H9 (cell line): Measurements from ENCODE around the gene NXPH3. TPM values are rescaled to one million over a fixed set of nuclear protein-coding genes. Genes with fewer than 3 reads are reported as not detected.

Experiments
- DNase-seq: peaks from one replicate; pipeline ENCODE4 v3.0.0-alpha.2; 2017
- H2AFZ ChIP-seq: one replicate; pipeline ENCODE4 v1.6.1; 2013; ENCODE audit warnings: mild to moderate bottlenecking, low read length, control low read depth, moderate library complexity
- H2AK5ac ChIP-seq: 2 replicates; pipeline ENCODE4 v1.6.1; 2013; ENCODE audit warnings: low read length, control low read depth, mixed read lengths; ENCODE audit not compliant: insufficient read length
- H2BK120ac ChIP-seq: one replicate; pipeline ENCODE4 v1.6.1; 2013; ENCODE audit warnings: low read depth, mild to moderate bottlenecking, low read length, control low read depth, inconsistent platforms; ENCODE audit not compliant: poor library complexity, severe bottlenecking
- H2BK12ac ChIP-seq: 2 replicates; pipeline ENCODE4 v1.6.1; 2013; ENCODE audit warnings: low read length, control low read depth, mixed read lengths, low read depth; ENCODE audit not compliant: insufficient read length
- H2BK15ac ChIP-seq: 2 replicates; pipeline ENCODE4 v1.6.1; 2013; ENCODE audit warnings: low read depth, low read length, control low read depth
- H2BK20ac ChIP-seq: one replicate; pipeline ENCODE4 v1.6.1; 2013; ENCODE audit warnings: low read depth, mild to moderate bottlenecking, low read length, control low read depth, inconsistent platforms; ENCODE audit not compliant: poor library complexity, severe bottlenecking
- H2BK5ac ChIP-seq: 2 replicates; pipeline ENCODE4 v1.6.1; 2013; ENCODE audit warnings: low read length, control low read depth, mixed read lengths; ENCODE audit not compliant: insufficient read length
- H3K14ac ChIP-seq: 2 replicates; pipeline ENCODE4 v1.6.1; 2013; ENCODE audit warnings: low read length, control low read depth; ENCODE audit not compliant: insufficient read depth
- H3K18ac ChIP-seq: 2 replicates; pipeline ENCODE4 v1.6.1; 2013; ENCODE audit warnings: low read depth, mild to moderate bottlenecking, mixed read lengths, low read length, control low read depth; ENCODE audit not compliant: insufficient read length
- H3K23ac ChIP-seq: 2 replicates; pipeline ENCODE4 v1.6.1; 2013; ENCODE audit warnings: low read length, control low read depth, mixed read lengths, low read depth; ENCODE audit not compliant: insufficient read length
- H3K23me2 ChIP-seq: 2 replicates; pipeline ENCODE4 v1.6.1; 2013; ENCODE audit warnings: low read depth, mild to moderate bottlenecking, mixed read lengths, low read length, control low read depth; ENCODE audit not compliant: insufficient read length, poor library complexity, severe bottlenecking
- H3K27ac ChIP-seq: 2 replicates; pipeline ENCODE4 v1.5.1; 2013; ENCODE audit warnings: low read length, control low read depth, mixed read lengths, low read depth; ENCODE audit not compliant: insufficient read length
- H3K27me3 ChIP-seq: 2 replicates; pipeline ENCODE4 v1.6.1; 2013; ENCODE audit warnings: low read length, control low read depth, inconsistent platforms; ENCODE audit not compliant: insufficient read depth
- H3K4ac ChIP-seq: 2 replicates; pipeline ENCODE4 v1.6.1; 2013; ENCODE audit warnings: low read depth, mild to moderate bottlenecking, control low read depth, inconsistent platforms, low read length, moderate library complexity
- H3K4me1 ChIP-seq: 2 replicates; pipeline ENCODE4 v1.6.1; 2013; ENCODE audit warnings: low read length, control low read depth, inconsistent platforms; ENCODE audit not compliant: insufficient read depth
- H3K4me2 ChIP-seq: 2 replicates; pipeline ENCODE4 v1.6.1; 2013; ENCODE audit warnings: low read length, control low read depth, mixed read lengths; ENCODE audit not compliant: insufficient read length, insufficient read depth
- H3K56ac ChIP-seq: 2 replicates; pipeline ENCODE4 v1.6.1; 2013; ENCODE audit warnings: low read depth, mild to moderate bottlenecking, mixed read lengths, low read length, control low read depth; ENCODE audit not compliant: insufficient read length
- H3K79me1 ChIP-seq: 2 replicates; pipeline ENCODE4 v1.6.1; 2013; ENCODE audit warnings: low read depth, mild to moderate bottlenecking, moderate library complexity, low read length, control low read depth, inconsistent platforms; ENCODE audit not compliant: insufficient read depth, poor library complexity, severe bottlenecking
- H3K79me2 ChIP-seq: 2 replicates; pipeline ENCODE4 v1.6.1; 2013; ENCODE audit warnings: low read length, control low read depth, inconsistent platforms; ENCODE audit not compliant: insufficient read depth
- H3K9ac ChIP-seq: 2 replicates; pipeline ENCODE4 v1.6.1; 2013; ENCODE audit warnings: low read length, control low read depth, mixed read lengths; ENCODE audit not compliant: insufficient read length; ENCODE audit errors: extremely low read depth
- H3K9me3 ChIP-seq: one replicate; pipeline ENCODE4 v1.6.1; 2013; ENCODE audit warnings: low read depth, low read length, inconsistent platforms; ENCODE audit not compliant: control insufficient read depth
- H3T11ph ChIP-seq: one replicate; pipeline ENCODE4 v1.6.1; 2013; ENCODE audit warnings: mild to moderate bottlenecking, low read length, control low read depth, inconsistent platforms
- H4K20me1 ChIP-seq: one replicate; pipeline ENCODE4 v1.6.1; 2013; ENCODE audit not compliant: control insufficient read depth, insufficient read length, insufficient read depth
- H4K5ac ChIP-seq: 2 replicates; pipeline ENCODE4 v1.6.1; 2013; ENCODE audit warnings: low read depth, mild to moderate bottlenecking, mixed read lengths, low read length, control low read depth; ENCODE audit not compliant: insufficient read length
- H4K8ac ChIP-seq: replicated peaks from 2 replicates; pipeline ENCODE4 v1.6.1; 2013; ENCODE audit warnings: low read length, control low read depth, mixed read lengths, low read depth; ENCODE audit not compliant: insufficient read length
- H4K91ac ChIP-seq: 2 replicates; pipeline ENCODE4 v1.6.1; 2013; ENCODE audit warnings: low read depth, mild to moderate bottlenecking, moderate library complexity, mixed read lengths, low read length, control low read depth; ENCODE audit not compliant: insufficient read length
- H3K27ac Mint-ChIP-seq, 3 experiments: 2 replicates in 2 of 3; 3 replicates in 1 of 3; pipeline ENCODE4 v1.8.0; 2020 to 2021; ENCODE audit warnings: mixed read lengths in 3 of 3, mild to moderate bottlenecking in 1 of 3, moderate library complexity in 1 of 3
- H3K27me3 Mint-ChIP-seq: 2 replicates; pipeline ENCODE4 v1.8.0; 2021; ENCODE audit warnings: low read depth, mild to moderate bottlenecking, moderate library complexity, mixed read lengths
- H3K36me3 Mint-ChIP-seq, 3 experiments: 2 replicates in 2 of 3; 3 replicates in 1 of 3; pipeline ENCODE4 v1.8.0; 2020 to 2021; ENCODE audit warnings: low read depth in 3 of 3, mixed read lengths in 3 of 3; ENCODE audit not compliant: insufficient read depth in 1 of 3
- H3K4me1 Mint-ChIP-seq, 2 experiments: 2 replicates each; pipeline ENCODE4 v1.8.0; 2020; ENCODE audit warnings: mixed read lengths in 2 of 2
- H3K4me3 Mint-ChIP-seq, 2 experiments: 2 replicates in 1 of 2; 3 replicates in 1 of 2; pipeline ENCODE4 v1.8.0; 2020 to 2021; ENCODE audit warnings: mild to moderate bottlenecking in 2 of 2, mixed read lengths in 2 of 2, moderate library complexity in 1 of 2
- H3K9me3 Mint-ChIP-seq, 2 experiments: 2 replicates in 1 of 2; 3 replicates in 1 of 2; pipeline ENCODE4 v1.8.0; 2020; ENCODE audit warnings: mild to moderate bottlenecking in 2 of 2, mixed read lengths in 2 of 2, moderate library complexity in 1 of 2
- CTCF ChIP-seq: fragments of 200-600 bp; sonication (generic); conservative IDR thresholded peaks from 3 replicates; pipeline ENCODE4 v1.8.0; 2021; ENCODE audit warnings: antibody characterized with exemption, mild to moderate bottlenecking
- WGBS: extraction: QIAGEN DNeasy Blood & Tissue Kit; methylation state at CpG from one replicate; pipeline ENCODE4 v1.1.7; 2013; ENCODE audit warnings: missing lambda C conversion rate, low lambda C conversion rate, mixed read lengths; ENCODE audit not compliant: insufficient read length; ENCODE audit errors: extremely low coverage; 5-methylcytosine and 5-hydroxymethylcytosine counted together
- total RNA-seq: library from RNA; stranded (reverse); gene quantifications from 2 replicates; pipeline ENCODE4 v1.2.1, GENCODE V29; 2021

The NXPH3 gene
- total RNA-seq, 1 experiment from 2014 or later, result 1.3 TPM

GRCh38 chr17:49570540-49571242, 5.0 kb upstream of the NXPH3 start:
- peaks cover 20 to 53% of the 10 kb centered on the region in 2 experiments for H3K4me1 Mint-ChIP-seq
- no peaks in the 10 kb centered on the region; the same call in 1 of the 2 replicates for H3K27me3 ChIP-seq
- H4K8ac ChIP-seq, result no peak overlapping the region
- no peak overlapping the region for H3K27ac Mint-ChIP-seq
- H2AFZ ChIP-seq, result no peak overlapping the region
- H3K79me2 ChIP-seq, result no peaks in the 10 kb centered on the region
- H4K5ac ChIP-seq, result no peak overlapping the region
- DNase-seq, result peak; percentile 38
- H2BK120ac ChIP-seq, result no peak overlapping the region
- H2BK15ac ChIP-seq, result no peak overlapping the region
- H3K4me2 ChIP-seq, result peak overlapping the region; percentile 25
- H3K18ac ChIP-seq, result no peak overlapping the region
- no peaks in the 10 kb centered on the region; a peak in 1 of 5 replicates for H3K9me3 Mint-ChIP-seq
- no peak overlapping the region for H3K9ac ChIP-seq
- H3K4me3 Mint-ChIP-seq, result peak overlapping the region; percentile 60 to 72; a peak in 4 of 5 replicates
- no peaks in the 10 kb centered on the region for H3K9me3 ChIP-seq
- no peak overlapping the region for H2BK12ac ChIP-seq
- TF ChIP-seq CTCF, result no peak
- peaks cover 5% of the 10 kb centered on the region for H3K23me2 ChIP-seq
- no CpG with 5 or more reads among the region's 11 CpGs for WGBS
- H2BK20ac ChIP-seq, result no peak overlapping the region
- H3K56ac ChIP-seq, result no peak overlapping the region
- H2BK5ac ChIP-seq, result no peak overlapping the region
- no peak overlapping the region for H3K4ac ChIP-seq
- no peak overlapping the region for H3T11ph ChIP-seq
- H3K4me1 ChIP-seq, result no peaks in the 10 kb centered on the region
- no peak overlapping the region for H2AK5ac ChIP-seq
- H3K79me1 ChIP-seq, result no peaks in the 10 kb centered on the region
- no peak overlapping the region for H3K27ac ChIP-seq
- H4K20me1 ChIP-seq, result no peaks in the 10 kb centered on the region
- no peaks in the 10 kb centered on the region for H3K36me3 Mint-ChIP-seq
- peaks cover 67% of the 10 kb centered on the region for H3K27me3 Mint-ChIP-seq
- no peak overlapping the region for H4K91ac ChIP-seq
- no peak overlapping the region for H3K23ac ChIP-seq
- H3K14ac ChIP-seq, result no peak overlapping the region; the same call in 1 of the 2 replicates
